ENCODE measurements around the gene VMP1.

The VMP1 gene

DNA sequence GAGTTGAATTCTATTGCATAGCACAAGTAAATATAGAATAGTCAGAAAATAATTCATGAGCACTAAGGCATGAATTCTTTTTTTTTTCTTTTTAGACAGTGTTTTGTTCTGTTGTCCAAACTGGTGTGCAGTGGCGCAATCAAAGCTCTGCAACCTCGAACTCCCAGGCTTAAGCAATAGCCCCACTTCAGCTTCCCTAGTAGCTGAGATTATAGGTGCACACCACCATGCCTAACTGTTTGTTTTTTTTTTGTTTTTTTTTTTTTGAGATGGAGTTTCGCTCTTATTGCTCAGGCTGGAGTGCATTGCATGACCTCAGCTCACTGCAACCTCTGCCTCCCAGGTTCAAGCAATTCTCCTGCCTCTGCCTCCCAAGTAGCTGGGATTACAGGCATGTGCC lies 168.7 kb downstream of the VMP1 start:
- H2BK15ac ChIP-seq (replicated peaks; ENCODE audit: low read depth): no peak overlapping the region
- H3K27me3 ChIP-seq (ENCODE audit: insufficient read depth, low read length, poor library complexity): no peaks in the 10 kb centered on the region
- H3K23ac ChIP-seq (ENCODE audit: low read length): no peak overlapping the region
- no peak overlapping the region for H3K18ac ChIP-seq (ENCODE audit: low read length)
- no peak overlapping the region for H3K56ac ChIP-seq (ENCODE audit: low read length)
- no peak for DNase-seq
- no peaks in the 10 kb centered on the region for H3K4me1 ChIP-seq (ENCODE audit: control insufficient read depth, low read depth, low read length)
- H4K5ac ChIP-seq (ENCODE audit: low read length): no peak overlapping the region
- H2BK5ac ChIP-seq (ENCODE audit: low read length): no peak overlapping the region
- H4K8ac ChIP-seq (ENCODE audit: low read depth, low read length): no peak overlapping the region
- H3K4me3 ChIP-seq (ENCODE audit: low read length): no peak overlapping the region
- no peaks in the 10 kb centered on the region for H3K36me3 ChIP-seq (ENCODE audit: control insufficient read depth, insufficient read depth, low read length)
- no CpG with 5 or more reads among the region's 3 CpGs for WGBS (ENCODE audit: extremely low coverage, insufficient coverage, low lambda C conversion rate)
- H3K27ac ChIP-seq (ENCODE audit: low read depth, low read length): no peak overlapping the region
- H3K79me2 ChIP-seq (ENCODE audit: control insufficient read depth, insufficient read depth, low read length): no peaks in the 10 kb centered on the region
- H2BK120ac ChIP-seq (ENCODE audit: low read depth, low read length): no peak overlapping the region
- H3K4ac ChIP-seq (ENCODE audit: low read depth, low read length): no peak overlapping the region
- H3K4me2 ChIP-seq (ENCODE audit: low read length): no peak overlapping the region
- no peak overlapping the region for H2AK5ac ChIP-seq (ENCODE audit: low read length)
- no peak overlapping the region for H3K9ac ChIP-seq (ENCODE audit: low read length)
- no peaks in the 10 kb centered on the region for H3K79me1 ChIP-seq (ENCODE audit: low read length)

DNA sequence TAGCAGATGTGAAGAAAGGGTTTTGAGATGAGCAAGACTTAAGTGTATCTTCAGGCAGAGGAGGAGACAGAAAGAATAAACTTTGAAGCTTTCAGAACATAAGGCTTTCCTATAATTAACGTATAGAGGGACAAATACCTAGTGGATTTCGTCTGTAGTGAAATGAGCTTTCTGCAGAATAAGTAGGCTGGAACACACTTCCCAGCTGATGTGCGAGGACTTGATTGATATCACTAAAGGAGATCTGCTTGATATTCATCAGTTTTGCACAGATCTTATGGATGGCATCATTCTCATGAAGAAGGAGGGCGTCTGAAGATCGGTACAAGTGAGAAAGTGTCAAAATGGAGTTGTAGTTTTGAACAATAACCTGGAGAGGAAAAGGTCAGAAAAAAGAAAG lies 170.5 kb downstream of the VMP1 start:
- Histone ChIP-seq H2BK120ac (ENCODE audit: low read depth, low read length) (no peak overlapping the region), H3K9ac (ENCODE audit: low read length) (no peak overlapping the region)
- no CpG with 5 or more reads among the region's 5 CpGs for WGBS (ENCODE audit: extremely low coverage, insufficient coverage, low lambda C conversion rate)

DNA sequence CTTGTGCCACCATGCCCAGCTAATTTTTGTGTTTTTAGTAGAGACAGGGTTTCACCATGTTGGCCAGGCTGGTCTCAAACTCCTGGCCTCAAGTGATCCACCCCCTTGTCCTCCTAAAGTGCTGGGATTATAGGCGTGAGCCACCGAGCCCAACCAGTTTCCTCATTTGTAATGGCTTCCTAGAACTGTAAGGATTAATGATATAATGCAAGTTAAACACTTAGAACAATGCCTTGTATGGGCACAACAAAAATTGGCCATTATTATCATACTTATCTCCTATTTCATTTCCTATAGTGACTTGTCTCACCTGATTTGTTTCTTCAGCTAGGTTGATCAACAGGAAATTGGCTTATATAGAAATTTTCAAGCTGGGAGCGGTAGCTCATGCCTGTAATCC lies 171.2 kb downstream of the VMP1 start:
- no CpG with 5 or more reads among the region's 3 CpGs for WGBS (ENCODE audit: extremely low coverage, insufficient coverage, low lambda C conversion rate)
- Histone ChIP-seq H3K56ac (ENCODE audit: low read length) (no peak overlapping the region), H3K18ac (ENCODE audit: low read length) (no peak overlapping the region), H3K4me3 (ENCODE audit: low read length) (no peak overlapping the region), H3K79me1 (ENCODE audit: low read length) (no peaks in the 10 kb centered on the region), H3K4ac (ENCODE audit: low read depth, low read length) (no peak overlapping the region), H2BK15ac (replicated peaks; ENCODE audit: low read depth) (no peak overlapping the region), H4K8ac (ENCODE audit: low read depth, low read length) (no peak overlapping the region), H3K23ac (ENCODE audit: low read length) (no peak overlapping the region), H2BK120ac (ENCODE audit: low read depth, low read length) (no peak overlapping the region), H3K27ac (ENCODE audit: low read depth, low read length) (no peak overlapping the region), H2AK5ac (ENCODE audit: low read length) (no peak overlapping the region), H3K36me3 (ENCODE audit: control insufficient read depth, insufficient read depth, low read length) (no peaks in the 10 kb centered on the region), H4K5ac (ENCODE audit: low read length) (no peak overlapping the region), H2BK5ac (ENCODE audit: low read length) (no peak overlapping the region), H3K4me2 (ENCODE audit: low read length) (no peak overlapping the region), H3K4me1 (ENCODE audit: control insufficient read depth, low read depth, low read length) (no peaks in the 10 kb centered on the region), H3K9ac (ENCODE audit: low read length) (no peak overlapping the region), H3K79me2 (ENCODE audit: control insufficient read depth, insufficient read depth, low read length) (no peaks in the 10 kb centered on the region), H3K27me3 (ENCODE audit: insufficient read depth, low read length, poor library complexity) (no peaks in the 10 kb centered on the region)
- no peak for DNase-seq

More for the DNA sequence above, 170.5 kb downstream of the VMP1 start:
- H3K56ac ChIP-seq (ENCODE audit: low read length): no peak overlapping the region
- H2BK15ac ChIP-seq (replicated peaks; ENCODE audit: low read depth): no peak overlapping the region
- no peak overlapping the region for H2BK5ac ChIP-seq (ENCODE audit: low read length)
- no peak overlapping the region for H3K4me3 ChIP-seq (ENCODE audit: low read length)
- no peaks in the 10 kb centered on the region for H3K36me3 ChIP-seq (ENCODE audit: control insufficient read depth, insufficient read depth, low read length)
- no peak for DNase-seq
- H3K4me2 ChIP-seq (ENCODE audit: low read length): no peak overlapping the region
- no peak overlapping the region for H3K18ac ChIP-seq (ENCODE audit: low read length)
- H3K23ac ChIP-seq (ENCODE audit: low read length): no peak overlapping the region
- no peak overlapping the region for H3K4ac ChIP-seq (ENCODE audit: low read depth, low read length)
- H3K79me2 ChIP-seq (ENCODE audit: control insufficient read depth, insufficient read depth, low read length): no peaks in the 10 kb centered on the region
- H3K27me3 ChIP-seq (ENCODE audit: insufficient read depth, low read length, poor library complexity): no peaks in the 10 kb centered on the region
- H4K5ac ChIP-seq (ENCODE audit: low read length): no peak overlapping the region
- H3K27ac ChIP-seq (ENCODE audit: low read depth, low read length): no peak overlapping the region
- H4K8ac ChIP-seq (ENCODE audit: low read depth, low read length): no peak overlapping the region
- no peak overlapping the region for H2AK5ac ChIP-seq (ENCODE audit: low read length)
- no peaks in the 10 kb centered on the region for H3K79me1 ChIP-seq (ENCODE audit: low read length)
- no peaks in the 10 kb centered on the region for H3K4me1 ChIP-seq (ENCODE audit: control insufficient read depth, low read depth, low read length)

DNA sequence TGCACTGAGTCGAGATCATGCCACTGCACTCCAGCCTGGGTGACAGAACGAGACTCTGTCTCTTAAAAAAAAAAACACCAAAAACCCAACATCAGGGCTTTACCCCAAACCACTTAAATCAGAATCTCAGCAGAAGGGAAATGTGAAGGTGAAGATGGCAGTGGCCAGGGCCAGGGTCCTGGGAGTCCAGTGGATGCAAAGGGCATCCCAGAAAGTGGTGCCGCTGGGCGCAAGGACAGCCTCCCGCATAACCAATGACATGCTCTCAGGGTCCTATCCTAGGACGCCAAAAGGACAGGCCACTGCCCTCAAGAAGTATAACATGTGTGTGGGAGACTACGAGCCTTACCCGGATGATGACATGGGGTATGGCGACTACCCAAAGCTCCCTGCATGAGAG lies 177.4 kb downstream of the VMP1 start:
- Histone ChIP-seq H3K4me2 (ENCODE audit: low read length) (no peak overlapping the region), H2BK120ac (ENCODE audit: low read depth, low read length) (no peak overlapping the region), H3K27ac (ENCODE audit: low read depth, low read length) (no peak overlapping the region), H2BK5ac (ENCODE audit: low read length) (no peak overlapping the region), H2BK15ac (replicated peaks; ENCODE audit: low read depth) (no peak overlapping the region), H4K8ac (ENCODE audit: low read depth, low read length) (no peak overlapping the region), H3K79me1 (ENCODE audit: low read length) (no peaks in the 10 kb centered on the region), H3K18ac (ENCODE audit: low read length) (no peak overlapping the region), H3K4me3 (ENCODE audit: low read length) (no peak overlapping the region), H2AK5ac (ENCODE audit: low read length) (no peak overlapping the region), H3K36me3 (ENCODE audit: control insufficient read depth, insufficient read depth, low read length) (peaks cover 4% of the 10 kb centered on the region), H3K27me3 (ENCODE audit: insufficient read depth, low read length, poor library complexity) (no peaks in the 10 kb centered on the region), H3K23ac (ENCODE audit: low read length) (no peak overlapping the region), H3K79me2 (ENCODE audit: control insufficient read depth, insufficient read depth, low read length) (no peaks in the 10 kb centered on the region), H4K5ac (ENCODE audit: low read length) (no peak overlapping the region), H3K9ac (ENCODE audit: low read length) (no peak overlapping the region), H3K56ac (ENCODE audit: low read length) (no peak overlapping the region), H3K4ac (ENCODE audit: low read depth, low read length) (no peak overlapping the region), H3K4me1 (ENCODE audit: control insufficient read depth, low read depth, low read length) (no peaks in the 10 kb centered on the region)
- WGBS (ENCODE audit: extremely low coverage, insufficient coverage, low lambda C conversion rate): no CpG with 5 or more reads among the region's 9 CpGs
- DNase-seq: no peak

DNA sequence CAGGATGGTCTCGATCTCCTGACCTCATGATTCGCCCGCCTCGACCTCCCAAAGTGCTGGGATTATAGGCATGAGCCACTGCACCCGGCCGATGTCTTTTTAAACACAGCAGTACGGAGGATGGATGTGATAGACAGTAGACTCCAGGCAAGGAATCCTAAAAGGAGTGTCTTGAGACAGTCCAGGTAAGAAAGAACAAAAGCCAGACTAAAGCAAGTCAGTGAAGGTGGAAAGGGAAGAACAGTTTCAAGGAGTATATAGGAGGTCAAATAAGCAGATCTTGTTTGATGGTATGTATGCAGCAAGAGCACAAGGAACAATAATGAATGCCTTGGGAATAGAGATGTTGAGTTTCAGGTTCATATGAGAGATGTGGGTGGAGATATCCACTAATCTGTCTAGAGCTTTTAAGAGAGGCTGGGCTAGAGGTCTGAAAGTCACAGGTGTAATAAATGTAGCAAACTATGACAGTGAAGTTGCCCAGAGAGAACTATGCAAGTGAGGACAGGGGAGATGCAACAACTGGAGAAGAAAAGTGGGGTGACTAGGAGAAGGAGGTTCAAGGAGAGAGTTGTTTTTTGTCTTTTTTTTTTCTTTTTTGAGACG lies 180.8 kb downstream of the VMP1 start:
- peaks cover 6% of the 10 kb centered on the region for H3K36me3 ChIP-seq (ENCODE audit: control insufficient read depth, insufficient read depth, low read length)
- H3K4me2 ChIP-seq (ENCODE audit: low read length): no peak overlapping the region
- WGBS (ENCODE audit: extremely low coverage, insufficient coverage, low lambda C conversion rate): no CpG with 5 or more reads among the region's 8 CpGs
- no peaks in the 10 kb centered on the region for H3K79me1 ChIP-seq (ENCODE audit: low read length)
- H3K4me3 ChIP-seq (ENCODE audit: low read length): no peak overlapping the region
- H3K9ac ChIP-seq (ENCODE audit: low read length): no peak overlapping the region
- no peak overlapping the region for H2BK5ac ChIP-seq (ENCODE audit: low read length)
- H3K4ac ChIP-seq (ENCODE audit: low read depth, low read length): no peak overlapping the region
- no peaks in the 10 kb centered on the region for H3K27me3 ChIP-seq (ENCODE audit: insufficient read depth, low read length, poor library complexity)
- no peak overlapping the region for H2BK15ac ChIP-seq (replicated peaks; ENCODE audit: low read depth)
- no peak for DNase-seq
- H3K23ac ChIP-seq (ENCODE audit: low read length): no peak overlapping the region
- no peak overlapping the region for H3K56ac ChIP-seq (ENCODE audit: low read length)
- no peak overlapping the region for H4K8ac ChIP-seq (ENCODE audit: low read depth, low read length)
- H3K4me1 ChIP-seq (ENCODE audit: control insufficient read depth, low read depth, low read length): no peaks in the 10 kb centered on the region
- H2BK120ac ChIP-seq (ENCODE audit: low read depth, low read length): no peak overlapping the region
- no peak overlapping the region for H4K5ac ChIP-seq (ENCODE audit: low read length)
- H3K79me2 ChIP-seq (ENCODE audit: control insufficient read depth, insufficient read depth, low read length): no peaks in the 10 kb centered on the region
- no peak overlapping the region for H3K27ac ChIP-seq (ENCODE audit: low read depth, low read length)
- H2AK5ac ChIP-seq (ENCODE audit: low read length): no peak overlapping the region
- no peak overlapping the region for H3K18ac ChIP-seq (ENCODE audit: low read length)

DNA sequence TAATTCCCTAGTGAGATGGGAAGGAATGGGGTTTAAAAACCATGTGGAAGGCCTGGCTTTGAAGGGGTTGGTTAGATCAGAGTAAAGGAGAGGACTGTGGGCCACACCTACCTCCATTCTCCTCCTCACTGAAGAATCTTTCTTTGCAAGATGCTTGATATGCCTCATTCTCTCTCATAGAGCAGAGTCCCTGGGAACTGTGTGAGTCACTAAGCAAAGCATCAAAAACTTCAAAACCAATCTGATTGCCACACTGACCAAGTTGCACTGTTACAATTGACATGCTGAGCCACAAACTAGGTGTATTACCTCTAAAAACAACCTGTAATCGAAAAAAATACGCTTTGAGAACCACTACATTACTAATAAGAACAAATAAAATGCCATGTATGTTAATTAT lies 183.3 kb downstream of the VMP1 start:
- H3K27ac ChIP-seq (ENCODE audit: low read depth, low read length): no peak overlapping the region
- no peak overlapping the region for H4K5ac ChIP-seq (ENCODE audit: low read length)
- no peak overlapping the region for H2BK120ac ChIP-seq (ENCODE audit: low read depth, low read length)
- no peaks in the 10 kb centered on the region for H3K27me3 ChIP-seq (ENCODE audit: insufficient read depth, low read length, poor library complexity)
- no peak overlapping the region for H3K4ac ChIP-seq (ENCODE audit: low read depth, low read length)
- peaks cover 2% of the 10 kb centered on the region for H3K79me1 ChIP-seq (ENCODE audit: low read length)
- no peak overlapping the region for H3K4me3 ChIP-seq (ENCODE audit: low read length)
- H2BK15ac ChIP-seq (replicated peaks; ENCODE audit: low read depth): no peak overlapping the region
- no peak overlapping the region for H4K8ac ChIP-seq (ENCODE audit: low read depth, low read length)
- DNase-seq: no peak
- no peak overlapping the region for H3K18ac ChIP-seq (ENCODE audit: low read length)
- peaks cover 3% of the 10 kb centered on the region for H3K36me3 ChIP-seq (ENCODE audit: control insufficient read depth, insufficient read depth, low read length)
- H3K4me1 ChIP-seq (ENCODE audit: control insufficient read depth, low read depth, low read length): no peaks in the 10 kb centered on the region
- no peak overlapping the region for H3K56ac ChIP-seq (ENCODE audit: low read length)
- H2AK5ac ChIP-seq (ENCODE audit: low read length): no peak overlapping the region
- H3K79me2 ChIP-seq (ENCODE audit: control insufficient read depth, insufficient read depth, low read length): peaks cover 12% of the 10 kb centered on the region
- H2BK5ac ChIP-seq (ENCODE audit: low read length): no peak overlapping the region
- no peak overlapping the region for H3K4me2 ChIP-seq (ENCODE audit: low read length)
- no peak overlapping the region for H3K9ac ChIP-seq (ENCODE audit: low read length)
- WGBS (ENCODE audit: extremely low coverage, insufficient coverage, low lambda C conversion rate): no CpG with 5 or more reads among the region's 2 CpGs
- no peak overlapping the region for H3K23ac ChIP-seq (ENCODE audit: low read length)
